Neuronal stem cell (in vitro differentiated cells): ENCODE results near the gene MRPL20.
A peak's percentile ranks its signal among the peaks of the same experiment; 100 is the strongest.

Experiments
- DNase-seq: peaks from one replicate; pipeline ENCODE4 v3.0.0-alpha.2; 2013; ENCODE audit warnings: low spot score
- H2AFZ ChIP-seq: one replicate; pipeline ENCODE4 v1.6.1; 2013; ENCODE audit warnings: mild to moderate bottlenecking, low read length, inconsistent platforms
- H2AK5ac ChIP-seq: 2 replicates; pipeline ENCODE4 v1.6.1; 2013; ENCODE audit warnings: low read depth, mild to moderate bottlenecking, inconsistent platforms, low read length, moderate library complexity, mixed read lengths
- H2BK120ac ChIP-seq: 2 replicates; pipeline ENCODE4 v1.6.1; 2013; ENCODE audit warnings: low read depth, mild to moderate bottlenecking, inconsistent platforms, low read length, moderate library complexity, mixed read lengths
- H2BK12ac ChIP-seq: one replicate; pipeline ENCODE4 v1.6.1; 2013; ENCODE audit warnings: low read length, inconsistent platforms
- H2BK15ac ChIP-seq: 2 replicates; pipeline ENCODE4 v1.6.1; 2013; ENCODE audit warnings: mild to moderate bottlenecking, low read length, inconsistent platforms, mixed read lengths
- H2BK5ac ChIP-seq: one replicate; pipeline ENCODE4 v1.6.1; 2013; ENCODE audit warnings: inconsistent platforms, mild to moderate bottlenecking, low read length, moderate library complexity
- H3K14ac ChIP-seq: one replicate; pipeline ENCODE4 v1.6.1; 2013; ENCODE audit warnings: low read length, inconsistent platforms
- H3K18ac ChIP-seq: 2 replicates; pipeline ENCODE4 v1.6.1; 2013; ENCODE audit warnings: low read length, inconsistent platforms
- H3K23ac ChIP-seq: 2 replicates; pipeline ENCODE4 v1.6.1; 2013; ENCODE audit warnings: low read depth, mild to moderate bottlenecking, mixed read lengths, low read length, inconsistent platforms; ENCODE audit not compliant: poor library complexity
- H3K27ac ChIP-seq: replicated peaks from 3 replicates; pipeline ENCODE4 v1.5.1; 2013; ENCODE audit warnings: low read length, inconsistent platforms
- H3K27me3 ChIP-seq, 3 experiments: 2 replicates each; pipeline ENCODE4 v1.6.1; 2013; ENCODE audit warnings: low read length in 3 of 3, mild to moderate bottlenecking in 2 of 3, inconsistent platforms in 1 of 3, low read depth in 1 of 3, mixed read lengths in 1 of 3, moderate library complexity in 1 of 3; ENCODE audit not compliant: control insufficient read depth in 3 of 3, insufficient read depth in 3 of 3
- H3K36me3 ChIP-seq, 2 donors: replicated peaks in 1 of 2; 2 replicates each; pipeline ENCODE4 v1.6.1; 2013; ENCODE audit warnings: low read length in 2 of 2; ENCODE audit not compliant: control insufficient read depth in 2 of 2, insufficient read depth in 2 of 2
- H3K4ac ChIP-seq: 2 replicates; pipeline ENCODE4 v1.6.1; 2013; ENCODE audit warnings: inconsistent platforms, mild to moderate bottlenecking, low read length, moderate library complexity
- H3K4me1 ChIP-seq, 2 donors: 1 replicate in 1 of 2; 2 replicates in 1 of 2; pipeline ENCODE4 v1.6.1; 2013; ENCODE audit warnings: low read length in 2 of 2, low read depth in 1 of 2; ENCODE audit not compliant: control insufficient read depth in 2 of 2, insufficient read depth in 1 of 2
- H3K4me2 ChIP-seq: one replicate; pipeline ENCODE4 v1.6.1; 2013; ENCODE audit warnings: mild to moderate bottlenecking, low read length, inconsistent platforms; ENCODE audit not compliant: insufficient read depth, poor library complexity, severe bottlenecking
- H3K4me3 ChIP-seq, 2 donors: 2 replicates each; pipeline ENCODE4 v1.5.1; 2013; ENCODE audit warnings: low read length in 2 of 2, mild to moderate bottlenecking in 2 of 2, inconsistent platforms in 1 of 2, moderate library complexity in 1 of 2
- H3K79me1 ChIP-seq: one replicate; pipeline ENCODE4 v1.6.1; 2013; ENCODE audit warnings: low read depth, mild to moderate bottlenecking, inconsistent platforms, low read length, moderate library complexity
- H3K9ac ChIP-seq: one replicate; pipeline ENCODE4 v1.6.1; 2013; ENCODE audit warnings: mild to moderate bottlenecking, low read depth, low read length, inconsistent platforms; ENCODE audit not compliant: poor library complexity
- H3K9me3 ChIP-seq, 2 donors: replicated peaks in 1 of 2; 2 replicates each; pipeline versions ENCODE3 to v1.6.1; 2013; ENCODE audit warnings: low read length in 2 of 2, mild to moderate bottlenecking in 2 of 2, inconsistent platforms in 1 of 2, low read depth in 1 of 2, mixed read lengths in 1 of 2, moderate library complexity in 1 of 2; ENCODE audit not compliant: control insufficient read depth in 2 of 2, insufficient read depth in 1 of 2
- H4K8ac ChIP-seq: one replicate; pipeline ENCODE4 v1.6.1; 2013; ENCODE audit warnings: low read depth, mild to moderate bottlenecking, inconsistent platforms, low read length, moderate library complexity
- H4K91ac ChIP-seq: one replicate; pipeline ENCODE4 v1.6.1; 2013; ENCODE audit warnings: low read length, low read depth, mild to moderate bottlenecking, inconsistent platforms; ENCODE audit not compliant: poor library complexity
- WGBS, 2 donors: extraction: QIAGEN DNeasy Blood & Tissue Kit; methylation state at CpG; one replicate each; pipeline ENCODE4 v1.1.7; 2013; ENCODE audit warnings: missing lambda C conversion rate in 2 of 2, mixed read lengths in 1 of 2; ENCODE audit not compliant: insufficient read length in 2 of 2, insufficient replicate concordance in 1 of 2; ENCODE audit errors: extremely low coverage in 2 of 2; 5-methylcytosine and 5-hydroxymethylcytosine counted together

Gene MRPL20

GRCh38 chr1:1401457-1402010 is 5.6 kb downstream of the MRPL20 start:
- Histone ChIP-seq H3K23ac (peak overlapping the region; percentile 87), H2BK120ac (no peak overlapping the region), H3K9ac (no peak overlapping the region), H3K4me3 (no peak overlapping the region), H3K4me1 (peaks cover 17 to 18% of the 10 kb centered on the region in 2 donors), H2BK5ac (no peak overlapping the region), H2AK5ac (no peak overlapping the region), H2BK12ac (no peak overlapping the region), H3K36me3 (peaks cover 55 to 79% of the 10 kb centered on the region in 2 donors), H3K4me2 (no peak overlapping the region), H3K14ac (no peak overlapping the region), H2AFZ (no peak overlapping the region), H3K27me3 (no peaks in the 10 kb centered on the region), H4K8ac (no peak overlapping the region), H3K9me3 (no peaks in the 10 kb centered on the region), H3K18ac (no peak overlapping the region), H3K27ac (no peak overlapping the region), H3K79me1 (peaks cover 31% of the 10 kb centered on the region), H4K91ac (no peak overlapping the region), H2BK15ac (no peak overlapping the region), H3K4ac (no peak overlapping the region)
- DNase-seq = no peak
- WGBS, 2 donors = no CpG with 5 or more reads among the region's 7 CpGs

- WGBS, 2 donors = no CpG with 5 or more reads among the region's 22 CpGs
- peaks cover 51 to 78% of the 10 kb centered on the region in 2 donors for H3K36me3 ChIP-seq
- H3K4me3 ChIP-seq = peak overlapping the region; percentile 15 to 84
- H3K9ac ChIP-seq = peak overlapping the region; percentile 100
- H3K4ac ChIP-seq = no peak overlapping the region
- H2BK5ac ChIP-seq = no peak overlapping the region
- no peak overlapping the region for H3K27ac ChIP-seq
- no peak for DNase-seq
- no peaks in the 10 kb centered on the region for H3K9me3 ChIP-seq
- H3K14ac ChIP-seq = no peak overlapping the region
- no peak overlapping the region for H2BK120ac ChIP-seq
- H3K23ac ChIP-seq = peak overlapping the region; percentile 98
- no peak overlapping the region for H2AK5ac ChIP-seq
- H2AFZ ChIP-seq = no peak overlapping the region
- peaks cover 11 to 14% of the 10 kb centered on the region in 2 donors for H3K4me1 ChIP-seq
- H2BK12ac ChIP-seq = no peak overlapping the region
- H3K79me1 ChIP-seq = peaks cover 28% of the 10 kb centered on the region
- H4K8ac ChIP-seq = no peak overlapping the region
- no peaks in the 10 kb centered on the region for H3K27me3 ChIP-seq
- H3K18ac ChIP-seq = no peak overlapping the region
- no peak overlapping the region for H4K91ac ChIP-seq
- peak overlapping the region; percentile 91 for H3K4me2 ChIP-seq
- H2BK15ac ChIP-seq = no peak overlapping the region
Observed at GRCh38 chr1:1400576-1401456, 6.3 kb downstream of the MRPL20 start.

- H3K36me3 ChIP-seq = peaks cover 52 to 78% of the 10 kb centered on the region in 2 donors
Observed at GRCh38 chr1:1399872-1400575, 7.1 kb downstream of the MRPL20 start.

More at GRCh38 chr1:1399872-1400575, 7.1 kb downstream of the MRPL20 start:
- H3K4me2 ChIP-seq = peak overlapping the region; percentile 91
- peak overlapping the region; percentile 98 for H3K23ac ChIP-seq
- no peaks in the 10 kb centered on the region for H3K9me3 ChIP-seq
- peak overlapping the region; percentile 79 for H4K8ac ChIP-seq
- H2BK5ac ChIP-seq = peak overlapping the region; percentile 79
- peak overlapping the region; percentile 98 for H3K18ac ChIP-seq
- H2AFZ ChIP-seq = peak overlapping the region; percentile 91
- peak overlapping the region; percentile 84 to 98 for H3K4me3 ChIP-seq
- peak overlapping the region; percentile 2 for H2BK15ac ChIP-seq
- peaks cover 11 to 14% of the 10 kb centered on the region in 2 donors for H3K4me1 ChIP-seq
- peak overlapping the region; percentile 47 for H2BK120ac ChIP-seq
- H3K14ac ChIP-seq = peak overlapping the region; percentile 100
- peak overlapping the region; percentile 1 for H3K4ac ChIP-seq
- no peaks in the 10 kb centered on the region for H3K27me3 ChIP-seq
- H3K27ac ChIP-seq = peak overlapping the region; percentile 34
- peaks cover 26% of the 10 kb centered on the region for H3K79me1 ChIP-seq
- peak overlapping the region; percentile 100 for H3K9ac ChIP-seq
- peak overlapping the region; percentile 58 for H2AK5ac ChIP-seq
- no peak for DNase-seq
- peak overlapping the region; percentile 70 for H2BK12ac ChIP-seq
- no CpG with 5 or more reads among the region's 34 CpGs for WGBS, 2 donors
- peak overlapping the region; percentile 97 for H4K91ac ChIP-seq
